Duodenal mucosa (tissue), 2 donors: ENCODE results near the gene ADAMTSL4.
"Not testable (repeated sequence)": the region's sequence is repeated elsewhere in the genome, so short reads cannot be mapped to it uniquely, and the experiment has no call there.

ENCODE experiments used
- H3K27ac ChIP-seq: one replicate; pipeline ENCODE4 v1.7.0; 2013; ENCODE audit warnings: low read depth, low read length
- H3K27me3 ChIP-seq, 2 donors: one replicate each; pipeline ENCODE4 v1.7.0; 2013; ENCODE audit warnings: low read length in 2 of 2, control low read depth in 1 of 2; ENCODE audit not compliant: insufficient read depth in 2 of 2, control insufficient read depth in 1 of 2
- H3K36me3 ChIP-seq, 2 donors: one replicate each; pipeline ENCODE4 v1.7.0; 2013; ENCODE audit warnings: low read length in 2 of 2, control low read depth in 1 of 2; ENCODE audit not compliant: insufficient read depth in 2 of 2, control insufficient read depth in 1 of 2
- H3K4me1 ChIP-seq, 2 donors: one replicate each; pipeline ENCODE4 v1.7.0; 2013; ENCODE audit warnings: low read length in 2 of 2, control low read depth in 1 of 2; ENCODE audit not compliant: insufficient read depth in 2 of 2, control insufficient read depth in 1 of 2
- H3K4me3 ChIP-seq, 2 donors: one replicate each; pipeline ENCODE4 v1.7.0; 2013; ENCODE audit warnings: low read length in 2 of 2, low read depth in 1 of 2
- H3K9ac ChIP-seq, 2 donors: one replicate each; pipeline ENCODE4 v1.7.0; 2013; ENCODE audit warnings: low read length in 2 of 2, low read depth in 1 of 2
- H3K9me3 ChIP-seq, 2 donors: one replicate each; pipeline ENCODE4 v1.7.0; 2013; ENCODE audit warnings: low read length in 2 of 2, control low read depth in 1 of 2; ENCODE audit not compliant: control insufficient read depth in 1 of 2

The ADAMTSL4 gene

DNA sequence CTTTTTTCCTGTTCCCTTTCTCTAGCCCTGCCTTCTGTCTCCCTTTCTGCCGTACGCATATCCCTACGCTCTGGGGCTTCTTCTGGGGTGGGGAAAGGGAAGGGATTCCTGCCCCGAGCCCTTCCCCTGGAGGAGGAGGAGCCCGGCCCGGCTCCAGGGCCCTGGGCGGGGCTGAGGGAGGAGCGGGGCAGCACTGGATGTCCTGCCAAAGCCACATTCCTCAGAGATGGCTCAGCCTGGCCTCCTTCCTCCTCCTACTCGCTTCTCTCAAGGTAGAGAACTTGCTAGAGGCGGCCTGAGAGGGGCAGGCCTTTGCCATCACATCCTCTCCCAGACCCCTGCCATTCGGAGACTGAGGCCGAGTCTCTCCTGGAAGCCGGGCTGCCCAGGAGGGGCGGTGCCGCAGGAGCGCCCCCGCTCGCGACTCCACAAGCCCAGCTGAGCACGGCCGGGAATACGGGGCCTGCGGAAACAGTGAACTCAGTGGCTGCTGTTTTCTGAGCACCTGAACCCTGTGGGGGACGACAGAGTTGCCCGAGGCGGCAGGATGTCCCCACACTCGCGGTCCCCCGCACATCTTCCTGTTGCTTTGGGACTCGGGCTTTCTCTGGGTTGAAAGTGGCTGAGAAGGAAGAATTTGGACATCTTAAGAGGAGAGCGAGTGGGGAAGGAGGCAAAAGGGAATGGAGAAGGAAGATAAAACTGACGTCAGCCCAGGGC, 12.2 kb downstream of the ADAMTSL4 start:
- Histone ChIP-seq H3K27ac (peak overlapping the region; percentile 100), H3K9me3 (no peaks in the 10 kb centered on the region), H3K4me1 (peaks cover 43 to 66% of the 10 kb centered on the region in 2 donors), H3K4me3 (peak overlapping the region; percentile 75 to 80), H3K27me3 (no peaks in the 10 kb centered on the region), H3K9ac (peak overlapping the region; percentile 96 to 98), H3K36me3 (no peaks in the 10 kb centered on the region)

GRCh38 chr1:150561974-150562445, 12.8 kb downstream of the ADAMTSL4 start:
- H3K9me3 ChIP-seq, result no peaks in the 10 kb centered on the region
- H3K4me1 ChIP-seq, result peaks cover 49 to 71% of the 10 kb centered on the region in 2 donors
- H3K27ac ChIP-seq, result peak overlapping the region; percentile 100
- no peaks in the 10 kb centered on the region for H3K27me3 ChIP-seq
- H3K9ac ChIP-seq, result peak overlapping the region; percentile 96 to 98
- peak overlapping the region; percentile 75 to 80 for H3K4me3 ChIP-seq
- H3K36me3 ChIP-seq, result no peaks in the 10 kb centered on the region

GRCh38 chr1:150562446-150563339, 13.5 kb downstream of the ADAMTSL4 start:
- Histone ChIP-seq H3K36me3 (no peaks in the 10 kb centered on the region), H3K4me1 (peaks cover 56 to 78% of the 10 kb centered on the region in 2 donors), H3K9me3 (no peaks in the 10 kb centered on the region), H3K4me3 (peak overlapping the region; percentile 75 to 80), H3K27me3 (no peaks in the 10 kb centered on the region), H3K27ac (peak overlapping the region; percentile 100), H3K9ac (peak overlapping the region; percentile 96 to 98)

- Histone ChIP-seq H3K36me3 (no peaks in the 10 kb centered on the region), H3K4me1 (peaks cover 64 to 86% of the 10 kb centered on the region in 2 donors), H3K4me3 (peak overlapping the region; percentile 75 to 80)
These were observed 14.3 kb downstream of the ADAMTSL4 start for GRCh38 chr1:150563340-150564038.

GRCh38 chr1:150564051-150564991, 15.1 kb downstream of the ADAMTSL4 start:
- Histone ChIP-seq H3K4me1 (peaks cover 70 to 87% of the 10 kb centered on the region in 2 donors), H3K4me3 (peak overlapping the region in 1 of 2 donors; percentile 44), H3K27me3 (no peaks in the 10 kb centered on the region), H3K27ac (peak overlapping the region; percentile 100), H3K9ac (peak overlapping the region; percentile 44 to 98), H3K9me3 (no peaks in the 10 kb centered on the region), H3K36me3 (no peaks in the 10 kb centered on the region)

More at GRCh38 chr1:150563340-150564038, 14.3 kb downstream of the ADAMTSL4 start:
- Histone ChIP-seq H3K9me3 (no peaks in the 10 kb centered on the region), H3K27ac (peak overlapping the region; percentile 100), H3K9ac (peak overlapping the region; percentile 96 to 98), H3K27me3 (no peaks in the 10 kb centered on the region)

DNA sequence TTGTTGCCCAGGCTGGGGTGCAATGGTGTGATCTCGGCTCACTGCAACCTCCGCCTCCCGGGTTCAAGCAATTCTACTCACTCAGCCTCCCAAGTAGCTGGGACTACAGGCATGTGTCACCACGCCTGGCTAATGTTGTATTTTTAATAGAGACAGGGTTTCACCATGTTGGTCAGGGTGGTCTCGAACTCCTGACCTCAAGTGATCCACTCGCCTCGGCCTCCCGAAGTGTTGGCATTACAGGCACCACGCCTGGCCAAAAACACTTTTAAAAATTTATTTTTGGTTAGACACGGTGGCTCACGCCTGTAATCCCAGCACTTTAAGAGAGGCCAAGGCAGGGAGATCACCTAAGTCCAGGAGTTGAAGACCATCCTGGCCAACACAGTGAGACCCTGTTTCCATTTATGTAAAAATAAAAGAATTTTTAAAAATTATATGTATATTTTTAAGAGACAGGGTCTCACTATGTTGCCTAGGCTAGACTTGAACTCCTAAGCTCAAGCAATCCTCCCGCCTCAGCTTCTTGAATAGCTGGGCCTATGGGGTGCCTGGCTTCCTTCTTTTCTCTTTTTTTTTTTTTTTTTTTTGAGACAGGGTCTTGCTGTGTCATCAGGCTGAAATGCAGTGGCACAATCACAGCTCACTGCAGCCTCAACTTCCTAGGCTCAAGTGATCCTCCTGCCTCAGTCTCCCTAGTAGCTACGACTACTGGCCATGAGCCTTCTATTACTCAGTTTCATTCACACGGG, 16.2 kb downstream of the ADAMTSL4 start:
- H3K4me3 ChIP-seq, H3K36me3 ChIP-seq, H3K9me3 ChIP-seq, H3K9ac ChIP-seq, H3K27ac ChIP-seq, H3K27me3 ChIP-seq: not testable (repeated sequence)
- peaks cover 62 to 86% of the 10 kb centered on the region in 2 donors for H3K4me1 ChIP-seq

GRCh38 chr1:150566589-150567340, 17.6 kb downstream of the ADAMTSL4 start:
- Histone ChIP-seq H3K27ac (peak overlapping the region; percentile 67), H3K4me3 (peak overlapping the region; percentile 43 to 56), H3K4me1 (peaks cover 57 to 84% of the 10 kb centered on the region in 2 donors)

DNA sequence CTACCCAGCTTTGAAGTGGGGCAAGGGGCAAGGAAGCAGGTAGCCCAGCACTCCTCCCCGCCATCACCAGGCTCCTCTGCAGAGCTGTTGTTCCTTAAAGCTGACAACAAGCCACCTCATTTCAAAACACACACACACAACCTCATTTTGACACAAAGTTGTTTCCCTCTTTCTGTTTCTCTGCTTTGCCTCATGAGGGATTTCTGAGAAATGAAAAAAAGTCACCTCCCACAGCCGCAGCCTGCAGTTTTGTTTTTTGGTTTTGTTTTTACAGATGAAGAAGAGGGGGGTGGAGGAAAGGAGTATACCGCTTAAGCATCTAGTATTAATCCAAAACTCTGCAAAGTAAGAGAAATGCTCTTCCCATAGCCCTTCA, 18.1 kb downstream of the ADAMTSL4 start:
- peak overlapping the region; percentile 67 for H3K27ac ChIP-seq
- peak overlapping the region; percentile 48 to 71 for H3K9ac ChIP-seq
- H3K4me1 ChIP-seq, result peaks cover 54 to 79% of the 10 kb centered on the region in 2 donors
- no peaks in the 10 kb centered on the region for H3K27me3 ChIP-seq
- H3K36me3 ChIP-seq, result peaks cover 0 to 17% of the 10 kb centered on the region in 2 donors
- no peaks in the 10 kb centered on the region for H3K9me3 ChIP-seq
- peak overlapping the region; percentile 43 to 56 for H3K4me3 ChIP-seq

More at GRCh38 chr1:150566589-150567340, 17.6 kb downstream of the ADAMTSL4 start:
- Histone ChIP-seq H3K9me3 (no peaks in the 10 kb centered on the region), H3K36me3 (peaks cover 0 to 16% of the 10 kb centered on the region in 2 donors), H3K27me3 (no peaks in the 10 kb centered on the region), H3K9ac (peak overlapping the region; percentile 48 to 71)
